Activated T-helper 9 cell treated with anti-CD3 and anti-CD28 coated beads, Interleukin-2, amount 50 U/mL, for 16 hours (primary cell): ENCODE results near the gene MED8.

Experiments used
- DNase-seq: peaks from one replicate; pipeline ENCODE4 v3.0.0-alpha.2; 2020; ENCODE audit warnings: low read depth

MED8 gene, protein sequence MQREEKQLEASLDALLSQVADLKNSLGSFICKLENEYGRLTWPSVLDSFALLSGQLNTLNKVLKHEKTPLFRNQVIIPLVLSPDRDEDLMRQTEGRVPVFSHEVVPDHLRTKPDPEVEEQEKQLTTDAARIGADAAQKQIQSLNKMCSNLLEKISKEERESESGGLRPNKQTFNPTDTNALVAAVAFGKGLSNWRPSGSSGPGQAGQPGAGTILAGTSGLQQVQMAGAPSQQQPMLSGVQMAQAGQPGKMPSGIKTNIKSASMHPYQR

DNA sequence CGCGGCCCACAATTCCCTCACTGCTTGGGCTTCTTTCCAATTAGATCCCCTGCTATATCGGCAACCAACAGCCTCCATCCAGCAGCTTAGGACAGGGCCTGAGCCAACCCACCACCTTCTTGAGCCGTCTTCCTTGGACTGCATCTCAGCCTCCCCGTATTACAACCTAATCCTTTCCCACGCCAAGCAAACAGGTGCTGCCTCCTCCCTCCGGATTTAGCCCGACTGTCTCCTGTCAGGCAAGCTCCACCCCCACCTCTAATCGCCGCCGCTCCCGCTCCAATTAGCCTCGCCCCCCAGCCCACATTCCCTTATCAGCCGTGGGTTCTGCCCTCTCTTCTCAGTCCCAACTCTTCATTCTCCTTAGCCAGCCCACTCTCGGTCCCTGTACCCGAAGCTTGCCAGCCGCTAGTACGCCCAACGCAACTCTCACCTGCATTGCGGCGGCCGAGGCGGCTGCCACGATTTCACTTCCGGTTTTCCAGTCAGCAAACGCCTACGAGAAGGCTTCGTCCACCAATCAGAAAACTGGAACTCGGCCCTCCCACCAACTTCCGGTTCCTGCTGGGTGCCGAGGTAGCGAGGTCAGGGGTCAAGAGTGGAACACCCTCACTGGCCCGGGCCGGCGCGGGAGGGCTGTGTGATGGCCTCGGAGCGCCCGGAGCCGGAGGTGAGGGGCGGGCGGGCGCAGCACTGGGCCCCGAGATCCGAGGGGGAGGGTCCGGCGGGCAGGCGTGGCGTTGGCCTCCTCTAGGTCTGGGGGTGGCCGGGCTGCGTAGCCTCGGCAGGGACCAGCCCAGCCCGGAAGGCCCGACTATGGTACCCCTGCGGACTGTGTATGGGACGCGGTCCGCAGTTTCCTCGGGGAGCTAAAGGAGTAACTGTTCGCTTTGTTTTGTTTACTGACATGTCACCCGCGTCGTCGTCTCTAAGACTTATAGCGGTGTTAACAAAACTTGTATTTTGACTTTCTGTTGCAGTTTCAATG lies at the start of gene MED8, which contains the start of gene SZT2:
Gene MED8 (minus strand): TSS at position 475 of the 988 bp plus-strand sequence. CDS start 36 bp downstream, at position 439.
Gene SZT2 (plus strand): TSS at position 574 of the 988 bp plus-strand sequence. CDS start 70 bp downstream, at position 644.
- DNase-seq = peak; percentile 87

DNA sequence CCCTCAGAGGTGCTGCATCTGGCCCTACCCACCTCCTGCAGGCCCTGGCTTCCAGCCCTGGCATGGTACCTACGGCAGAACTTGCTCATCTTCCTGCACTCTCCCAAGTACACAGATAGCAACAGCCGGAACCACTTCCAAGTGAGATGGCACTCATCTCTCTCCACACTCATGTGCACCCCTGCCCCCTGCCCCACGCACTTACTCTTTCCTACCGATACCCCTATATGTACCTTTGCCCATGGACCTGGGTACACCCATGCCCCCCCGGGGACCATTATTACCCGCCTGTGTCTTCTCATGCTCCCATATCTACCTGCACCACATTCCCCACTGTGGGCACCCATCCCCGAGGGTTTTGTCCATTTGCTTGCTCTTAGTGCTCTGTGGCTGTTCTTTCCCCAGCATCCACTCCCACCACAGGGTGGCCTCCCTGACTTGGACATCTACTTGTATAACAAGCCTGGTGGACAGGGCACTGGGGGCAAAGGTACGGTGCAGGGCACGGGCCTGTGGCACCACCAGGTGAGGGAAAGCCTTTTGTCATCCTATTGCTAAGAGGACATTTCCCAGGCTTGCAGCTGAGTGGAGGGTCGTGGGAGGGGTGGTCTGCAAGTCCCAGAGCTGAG lies 49.5 kb upstream of the MED8 start:
- DNase-seq = no peak

DNA sequence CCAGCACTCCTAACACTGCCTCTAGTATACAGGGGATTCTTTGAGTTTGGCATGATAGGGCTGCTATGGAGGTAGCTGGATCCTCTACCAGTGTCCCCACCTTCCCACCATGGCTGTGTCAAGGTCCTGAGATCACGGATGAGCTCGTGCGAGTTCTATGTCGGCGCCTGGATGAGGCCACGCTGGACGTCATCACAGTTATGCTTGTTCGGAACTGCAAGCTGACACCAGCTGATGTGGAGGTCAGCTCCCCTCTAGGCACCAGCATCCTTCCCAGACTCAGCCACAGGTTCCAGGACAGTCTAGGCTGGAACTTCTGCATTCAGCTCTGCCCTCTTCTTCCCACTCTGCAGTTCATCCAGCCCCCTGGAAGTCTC lies 49.0 kb upstream of the MED8 start:
- DNase-seq = no peak

DNA sequence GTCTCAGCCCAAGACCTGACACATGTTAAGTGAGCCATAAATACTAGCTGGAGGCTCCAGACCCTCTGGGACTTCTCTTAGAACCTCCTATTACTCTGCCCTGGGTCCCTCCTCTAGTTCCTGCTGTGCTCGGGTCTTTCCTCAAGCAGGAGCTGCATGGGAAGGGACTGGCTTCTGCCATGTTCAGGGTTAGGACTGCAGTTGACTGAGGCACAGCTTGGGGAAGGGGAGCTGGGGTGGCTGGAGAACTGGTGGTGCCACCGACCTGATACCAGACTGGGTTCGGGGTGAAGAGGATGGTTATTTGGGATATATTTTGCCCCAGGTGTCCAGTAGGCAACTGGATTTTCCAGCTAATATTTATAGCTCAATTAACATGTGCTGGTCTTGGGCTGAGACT lies 48.4 kb upstream of the MED8 start:
- no peak for DNase-seq

DNA sequence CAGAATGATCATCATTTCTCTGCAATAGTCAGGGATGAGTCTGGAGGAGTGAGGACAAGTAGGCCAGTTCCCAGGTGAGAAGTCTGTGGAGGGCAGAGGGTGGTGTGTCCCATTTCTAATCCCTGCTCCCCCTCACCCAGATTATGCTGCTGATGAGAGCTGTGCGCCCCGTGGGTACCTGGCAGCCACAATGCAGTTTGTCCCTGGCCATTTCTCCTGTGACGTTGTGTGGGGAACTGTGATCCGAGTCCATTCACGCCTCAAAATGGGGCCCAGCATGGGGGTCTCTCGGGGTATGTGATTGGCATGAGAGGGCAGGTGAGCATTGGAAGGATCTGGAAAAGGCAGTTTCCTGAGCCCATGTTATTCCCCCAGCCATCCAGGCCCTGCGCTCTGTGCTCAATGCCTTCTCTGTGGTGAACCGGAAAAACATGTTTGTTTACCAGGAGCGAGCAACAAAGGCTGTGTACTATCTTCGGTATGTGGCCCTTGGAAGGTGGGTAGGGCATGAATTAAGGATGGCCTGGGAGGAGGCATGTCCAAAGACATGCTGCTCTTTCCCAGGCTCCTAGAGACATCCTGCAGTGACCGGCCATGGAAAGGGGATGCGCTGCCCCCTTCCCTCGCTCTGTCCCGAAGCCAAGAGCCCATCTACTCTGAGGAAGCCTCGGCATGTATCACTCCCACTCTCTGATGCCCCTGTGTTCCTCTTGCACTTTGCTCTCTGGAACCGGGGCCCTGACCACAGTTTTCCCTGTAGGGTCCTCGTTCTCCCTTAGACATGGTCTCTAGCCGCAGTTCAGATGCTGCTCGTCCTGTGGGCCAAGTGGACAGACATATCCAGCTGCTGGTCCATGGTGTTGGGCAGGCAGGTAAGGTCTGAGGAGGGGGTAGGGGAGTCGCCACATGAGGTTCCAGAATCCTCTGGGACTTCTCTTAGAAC lies 47.7 kb upstream of the MED8 start:
- no peak for DNase-seq

DNA sequence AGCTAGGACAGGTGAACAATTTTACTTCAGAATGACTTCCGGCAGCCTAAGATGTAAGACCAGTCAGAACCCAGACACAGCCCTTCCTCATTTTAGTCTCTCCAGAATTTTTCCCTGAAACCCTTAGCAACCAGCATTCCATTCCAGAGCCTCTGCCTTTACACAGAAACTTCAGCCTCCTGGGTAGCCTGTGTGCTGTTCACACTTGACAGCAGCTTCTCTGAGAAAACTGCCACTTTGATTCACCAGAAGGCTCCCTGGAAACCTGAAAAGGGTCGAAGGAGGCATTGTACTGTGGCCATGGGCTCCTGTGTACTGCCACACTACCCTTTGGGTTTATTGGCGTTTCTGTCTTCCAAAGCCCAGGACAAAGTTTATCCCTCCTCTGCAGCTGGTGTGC lies 46.8 kb upstream of the MED8 start:
- no peak for DNase-seq

DNA sequence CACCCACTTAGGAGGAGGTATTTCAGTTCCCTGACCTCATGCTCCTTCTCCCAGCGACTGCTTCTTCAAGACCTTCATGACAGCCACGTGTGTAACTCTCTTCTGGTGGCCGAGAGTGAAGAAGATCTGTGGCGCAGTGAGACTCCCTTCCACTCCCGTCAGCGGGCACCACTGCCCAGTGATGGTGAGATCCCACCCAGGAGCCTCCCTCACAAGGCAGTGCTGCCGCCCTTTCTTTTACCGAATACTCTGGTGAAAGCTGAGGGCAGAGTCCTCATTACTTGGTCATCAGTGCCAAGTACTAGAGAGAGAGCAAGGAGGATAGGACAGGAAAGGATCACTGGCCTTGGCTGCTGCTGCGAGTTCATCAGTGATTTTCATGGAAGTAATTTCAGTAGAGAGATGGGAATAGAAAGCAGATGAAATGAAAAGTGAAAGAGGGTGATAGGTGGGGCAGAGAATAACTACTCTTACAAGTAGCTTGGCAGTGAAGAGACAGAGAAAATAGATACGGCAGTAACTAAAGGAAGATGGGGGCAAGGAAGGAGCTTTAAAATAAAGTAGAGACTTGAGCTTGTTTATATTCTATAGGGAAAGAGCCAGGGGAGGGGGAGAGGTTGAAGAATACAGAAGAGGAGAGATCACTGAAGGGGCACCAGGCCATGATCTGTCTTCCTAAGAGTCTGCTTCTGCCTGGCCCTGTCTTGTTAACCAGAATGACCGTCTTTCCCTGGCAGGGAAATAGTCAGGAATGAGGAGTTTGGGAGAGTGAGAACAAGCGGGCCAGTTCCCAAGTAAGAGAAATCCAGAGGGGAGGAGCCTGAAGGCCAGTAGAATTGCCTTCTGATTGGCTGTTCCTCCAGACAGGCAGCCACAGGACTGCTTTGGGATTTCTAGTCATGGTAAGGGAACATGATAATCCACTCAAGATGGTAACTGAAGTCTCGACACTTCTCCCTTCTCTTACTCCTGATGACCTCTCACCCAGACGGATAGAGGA lies 45.8 kb upstream of the MED8 start:
- DNase-seq = no peak

DNA sequence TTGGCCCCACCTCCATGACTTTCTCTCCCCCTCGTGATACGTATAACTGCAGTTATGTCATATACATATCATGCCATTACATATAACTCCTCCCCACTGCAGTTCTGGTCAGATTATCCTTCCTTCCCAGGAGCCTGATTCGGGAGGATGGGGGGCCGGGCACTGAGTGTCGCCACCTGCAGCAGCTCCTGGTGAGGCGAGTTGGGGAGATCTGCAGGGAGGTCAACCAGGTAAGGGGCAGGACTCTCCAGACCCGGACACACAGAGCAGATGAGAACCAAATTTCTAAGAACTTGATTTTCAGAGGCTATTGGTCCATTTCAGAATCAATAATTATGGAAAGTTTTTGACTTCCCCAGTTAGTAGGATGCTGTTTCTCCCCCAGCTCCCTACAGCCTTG lies 44.7 kb upstream of the MED8 start:
- DNase-seq = no peak

DNA sequence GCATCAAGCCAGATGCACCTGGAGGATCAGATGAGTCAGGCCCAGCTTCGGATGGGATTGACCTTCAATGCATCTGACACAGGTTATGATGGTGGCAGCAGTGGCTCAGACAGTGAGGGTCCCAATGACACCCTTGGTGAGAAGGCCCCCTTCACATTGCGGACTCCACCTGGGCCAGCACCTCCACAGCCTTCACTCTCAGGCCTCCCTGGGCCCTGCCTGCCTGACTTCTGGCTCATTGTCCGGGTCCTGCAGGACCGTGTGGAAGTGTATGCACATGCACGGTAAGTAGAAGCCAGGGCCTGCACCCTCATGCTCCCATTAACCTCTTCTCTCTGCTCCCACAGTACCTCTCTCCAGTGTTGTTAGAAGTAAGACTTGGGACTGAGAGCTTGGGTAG lies 43.3 kb upstream of the MED8 start:
- DNase-seq = no peak

DNA sequence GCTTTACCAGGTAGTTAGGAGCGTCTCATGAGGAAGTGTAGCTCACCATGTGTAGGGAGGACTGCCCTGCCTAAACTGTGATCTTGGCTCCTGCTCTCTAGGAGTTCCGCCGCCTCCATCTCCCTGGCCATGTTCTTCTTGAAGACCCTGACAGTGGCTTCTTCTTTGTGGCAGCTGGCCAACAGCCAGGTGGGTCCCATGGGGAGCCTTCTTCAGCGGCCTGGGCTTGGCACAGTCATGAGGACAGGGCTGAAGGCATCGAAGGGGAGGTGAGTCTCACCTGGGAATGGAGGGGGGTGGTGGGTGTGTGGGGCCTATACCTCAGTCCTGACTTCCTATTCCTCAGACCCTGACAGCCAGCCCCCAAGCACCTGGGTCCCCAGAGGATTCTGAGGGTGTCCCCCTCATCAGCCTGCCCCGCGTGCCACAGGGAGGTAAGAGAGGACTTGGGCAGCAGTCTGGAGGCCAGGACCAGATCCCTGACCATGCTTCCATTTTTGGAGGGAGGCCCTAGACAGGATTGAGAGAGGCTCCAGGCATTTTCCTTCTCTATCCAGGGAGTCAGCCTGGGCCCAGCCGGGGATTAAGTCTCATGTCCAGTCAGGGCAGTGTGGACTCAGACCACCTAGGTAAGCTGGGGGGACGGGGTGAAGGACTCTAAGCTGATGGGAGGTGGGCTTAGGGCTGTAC lies 42.7 kb upstream of the MED8 start:
- no peak for DNase-seq

DNA sequence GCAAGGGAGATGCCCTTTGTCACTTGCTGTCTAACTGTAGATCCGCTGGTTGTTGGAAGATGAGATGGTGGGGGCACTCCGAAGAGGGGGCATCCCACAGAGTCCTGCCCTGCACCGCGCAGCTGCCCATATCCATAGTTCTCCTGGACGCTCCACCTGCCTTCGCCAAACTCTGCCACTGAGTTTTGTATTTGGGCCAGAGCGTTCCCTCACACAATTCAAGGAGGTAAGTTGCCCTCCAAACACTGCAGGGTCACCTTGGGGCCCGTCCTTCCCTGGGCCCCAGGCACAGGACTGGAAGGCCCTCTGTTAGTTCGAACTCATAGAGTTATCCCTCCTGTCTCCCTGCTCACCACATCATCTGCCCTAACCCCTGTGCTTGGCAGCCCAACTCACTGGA lies 42.1 kb upstream of the MED8 start:
- no peak for DNase-seq

DNA sequence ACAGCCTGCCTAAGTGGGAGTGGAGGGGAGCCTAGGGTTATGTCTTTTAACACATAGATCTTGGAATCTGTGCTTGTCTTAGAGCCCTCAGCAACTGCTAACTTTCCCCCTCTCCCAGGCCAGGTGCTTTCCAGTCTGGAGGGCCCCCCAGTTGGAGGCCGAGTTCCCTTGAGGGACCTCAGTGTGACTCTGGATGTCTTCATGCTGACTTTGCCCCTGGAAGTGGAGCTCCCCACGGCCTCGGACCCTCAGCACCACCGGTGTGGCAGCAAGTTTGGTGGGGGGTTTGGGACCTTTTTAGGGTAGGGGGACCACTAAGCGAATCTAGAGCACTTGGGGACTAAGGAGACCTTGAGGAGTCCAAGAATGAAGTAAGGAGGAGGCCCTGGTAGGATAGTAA lies 41.2 kb upstream of the MED8 start:
- no peak for DNase-seq

DNA sequence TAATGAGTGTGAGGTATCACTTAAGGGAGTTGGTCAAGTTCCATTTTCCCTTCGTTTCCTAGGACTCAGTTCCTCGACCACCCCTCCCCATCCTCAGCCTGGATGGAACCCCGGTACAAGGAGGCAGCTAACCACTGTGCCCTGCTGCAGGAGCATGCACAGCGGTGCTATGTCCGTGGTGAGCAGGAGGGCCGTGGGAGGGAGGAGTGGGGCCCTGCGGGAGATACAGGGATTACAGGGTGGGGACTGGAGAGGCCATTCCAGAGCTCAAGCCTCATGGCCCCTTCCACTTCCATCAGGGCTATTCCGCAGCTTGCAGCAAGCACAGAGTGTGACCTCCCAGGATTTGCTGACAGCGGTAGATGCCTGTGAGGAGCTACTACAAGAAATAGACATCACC lies 38.3 kb upstream of the MED8 start:
- DNase-seq = no peak

DNA sequence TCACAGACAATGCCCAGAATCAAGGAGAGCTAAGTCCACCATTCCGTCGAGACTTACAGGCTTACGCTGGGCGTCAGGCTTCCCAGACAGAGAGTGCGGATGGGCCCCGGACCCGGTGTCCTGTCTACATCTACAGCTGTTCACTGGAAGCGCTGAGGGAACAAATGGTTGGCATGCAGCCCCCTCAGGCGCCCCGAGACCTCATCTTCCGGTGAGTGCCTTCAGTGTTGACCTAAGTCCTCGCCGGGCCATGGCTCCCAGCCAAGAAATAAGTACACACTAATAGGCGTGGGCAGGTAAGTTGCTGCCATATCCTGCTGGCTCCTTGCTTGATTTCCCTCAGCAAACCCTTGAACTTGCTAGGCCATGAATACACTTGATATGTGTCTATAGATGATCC lies 37.9 kb upstream of the MED8 start:
- no peak for DNase-seq

DNA sequence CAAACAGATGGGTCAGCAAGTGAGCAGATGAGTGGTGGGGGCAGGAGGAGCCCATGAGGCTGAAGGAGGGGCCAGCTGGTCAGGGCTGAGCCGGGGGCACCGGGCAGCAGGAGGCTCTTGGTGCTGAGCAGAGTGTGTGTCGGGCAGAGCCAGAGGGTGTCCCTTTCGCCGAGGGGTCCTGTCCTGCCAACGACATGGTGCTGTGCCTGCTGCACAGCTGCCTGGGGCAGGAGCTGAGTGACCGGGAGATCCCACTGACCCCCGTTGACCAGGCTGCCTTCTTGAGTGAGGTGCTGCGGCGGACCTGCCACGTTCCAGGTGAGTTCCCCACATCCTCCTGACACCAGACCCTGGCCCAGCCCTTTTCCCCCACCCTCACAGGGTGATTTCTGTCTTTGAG lies 36.6 kb upstream of the MED8 start:
- DNase-seq = no peak

DNA sequence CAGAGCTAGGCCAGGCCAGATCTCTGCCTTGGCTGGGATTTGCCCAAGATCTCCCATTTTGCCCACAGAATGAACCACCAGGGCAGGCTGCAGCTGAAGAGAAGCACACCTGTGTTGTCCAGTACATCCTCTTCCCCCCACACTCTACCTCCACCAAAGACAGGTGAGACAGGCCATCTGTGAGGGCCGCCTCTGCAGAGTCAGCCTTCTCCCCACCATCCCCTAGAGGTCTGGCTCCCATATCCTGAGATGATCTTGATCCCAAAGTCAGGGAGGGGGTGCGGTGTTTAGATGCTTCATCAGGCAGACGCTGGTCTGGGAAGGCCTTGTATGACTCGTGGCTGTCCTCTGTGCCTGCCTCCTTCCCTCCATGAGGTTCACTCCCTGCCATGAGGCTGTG lies 35.4 kb upstream of the MED8 start:
- no peak for DNase-seq

DNA sequence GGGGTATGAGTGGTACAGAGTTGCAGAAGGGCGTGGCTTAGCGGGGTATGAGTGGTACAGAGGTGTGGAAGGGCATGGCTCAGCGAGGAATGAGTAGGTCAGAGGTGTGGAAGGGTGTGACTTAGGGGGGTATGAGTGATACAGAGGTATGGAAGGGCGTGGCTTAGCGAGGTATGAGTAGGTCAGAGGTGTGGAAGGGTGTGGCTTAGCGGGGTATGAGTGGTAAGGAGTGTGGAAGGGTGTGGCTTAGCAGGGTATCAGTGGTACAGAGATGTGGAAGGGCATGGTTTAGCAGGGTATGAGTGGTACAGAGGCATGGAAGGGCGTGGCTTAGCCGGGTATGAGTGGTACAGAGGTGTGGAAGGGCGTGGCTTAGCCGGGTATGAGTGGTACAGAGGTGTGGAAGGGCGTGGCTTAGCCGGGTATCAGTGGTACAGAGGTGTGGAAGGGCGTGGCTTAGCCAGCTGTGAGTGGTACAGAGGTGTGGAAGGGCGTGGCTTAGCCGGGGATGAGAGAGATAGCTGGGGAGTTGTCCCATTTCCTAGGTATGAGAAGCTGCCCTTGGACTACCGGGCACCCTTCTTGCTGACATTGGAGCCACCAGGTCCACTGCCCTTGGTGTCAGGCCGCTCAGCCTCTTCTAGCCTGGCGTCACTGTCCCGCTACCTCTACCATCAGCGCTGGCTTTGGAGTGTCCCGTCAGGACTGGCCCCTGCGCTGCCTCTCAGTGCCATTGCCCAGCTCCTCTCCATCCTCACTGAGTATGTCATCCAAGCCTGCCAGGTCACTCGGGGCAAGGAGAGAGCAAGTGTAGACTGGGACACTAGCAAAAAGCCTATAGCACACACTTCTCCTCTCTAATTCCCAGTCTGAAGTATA lies 34.3 kb upstream of the MED8 start:
- no peak for DNase-seq

DNA sequence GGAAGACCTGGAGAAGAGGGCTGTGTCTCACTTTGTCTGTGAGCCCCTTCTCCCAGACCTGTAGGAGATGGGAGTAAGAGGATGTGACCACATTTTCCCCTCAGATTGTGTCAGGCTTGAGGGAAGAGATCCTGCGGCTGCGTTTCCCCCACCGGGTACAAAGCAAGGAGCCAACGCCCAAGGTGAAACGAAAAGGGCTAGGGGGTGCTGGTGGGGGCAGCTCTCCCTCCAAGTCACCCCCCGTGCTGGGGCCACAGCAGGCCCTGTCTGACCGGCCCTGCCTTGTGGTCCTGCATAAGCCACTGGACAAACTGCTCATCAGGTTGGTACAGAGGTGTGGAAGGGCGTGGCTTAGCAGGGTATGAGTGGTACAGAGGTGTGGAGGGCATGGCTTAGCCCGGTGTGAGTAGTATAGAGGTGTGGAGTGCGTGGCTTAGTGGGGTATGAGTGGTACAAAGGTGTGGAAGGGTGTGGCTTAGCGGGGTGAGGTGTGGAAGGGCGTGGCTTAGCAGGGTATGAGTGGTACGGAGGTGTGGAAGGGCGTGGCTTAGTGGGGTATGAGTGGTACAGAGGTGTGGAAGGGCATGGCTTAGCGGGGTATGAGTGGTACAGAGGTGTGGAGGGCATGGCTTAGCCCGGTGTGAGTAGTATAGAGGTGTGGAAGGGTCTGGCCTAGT lies 33.5 kb upstream of the MED8 start:
- no peak for DNase-seq
